NCI-H1105 treated with DMSO at 0.1 percent for 48 hours (cell line): ENCODE results near the gene APC2.
A peak's percentile ranks its signal among the peaks of the same experiment; 100 is the strongest.

ENCODE experiments used
- DNase-seq: peaks from one replicate; lab custom pipeline; 2025; lab: John Stamatoyannopoulos, UW

APC2 gene

DNA sequence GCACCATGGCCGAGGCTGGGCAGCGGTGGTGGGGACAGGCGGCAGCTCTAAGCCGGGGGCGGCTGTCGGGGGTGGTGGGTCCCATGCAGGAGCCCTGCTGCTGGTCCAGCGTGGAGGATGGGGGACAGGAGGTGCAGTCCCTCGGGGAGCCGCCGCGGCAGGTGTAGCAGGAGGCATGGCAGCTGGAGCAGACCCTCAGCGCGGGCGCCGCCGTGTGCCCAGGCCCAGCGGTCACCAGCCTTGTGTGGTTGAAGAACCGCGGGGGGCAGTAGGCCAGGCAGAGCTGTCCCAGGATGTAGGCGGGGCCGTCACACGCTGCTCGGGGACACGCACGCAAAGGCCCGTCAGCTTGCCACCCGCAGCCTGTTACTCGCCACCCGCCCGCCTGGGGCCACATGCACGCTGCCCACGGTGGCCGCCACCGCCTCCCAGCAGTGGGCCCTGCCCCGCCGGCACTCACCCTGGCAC is 32.0 kb downstream of the APC2 start:
- DNase-seq: no peak

- DNase-seq: no peak
These were observed 32.6 kb downstream of the APC2 start for GRCh38 chr19:1482361-1483130.

GRCh38 chr19:1483131-1483978 is 33.4 kb downstream of the APC2 start:
- DNase-seq: no peak

DNA sequence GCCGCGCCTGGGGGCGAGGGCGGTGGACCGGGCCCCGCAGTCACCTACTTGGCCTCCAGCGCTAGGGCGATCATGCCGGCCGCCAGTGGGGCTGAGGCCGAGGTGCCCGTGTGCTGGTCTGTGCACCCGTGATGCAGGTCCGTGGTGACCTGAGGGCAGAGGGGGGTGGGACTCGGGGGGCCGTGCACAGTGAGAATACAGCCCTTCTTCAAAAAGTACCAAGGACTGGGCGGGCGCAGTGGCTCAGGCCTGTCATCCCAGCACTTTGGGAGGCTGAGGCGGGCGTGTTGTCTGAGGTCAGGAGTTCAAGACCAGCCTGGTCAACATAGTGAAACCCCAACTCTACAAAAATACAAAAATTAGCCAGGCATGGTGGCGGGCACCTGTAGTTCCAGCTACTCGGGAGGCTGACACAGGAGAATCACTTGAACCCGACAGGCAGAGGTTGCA is 34.1 kb downstream of the APC2 start:
- no peak for DNase-seq

DNA sequence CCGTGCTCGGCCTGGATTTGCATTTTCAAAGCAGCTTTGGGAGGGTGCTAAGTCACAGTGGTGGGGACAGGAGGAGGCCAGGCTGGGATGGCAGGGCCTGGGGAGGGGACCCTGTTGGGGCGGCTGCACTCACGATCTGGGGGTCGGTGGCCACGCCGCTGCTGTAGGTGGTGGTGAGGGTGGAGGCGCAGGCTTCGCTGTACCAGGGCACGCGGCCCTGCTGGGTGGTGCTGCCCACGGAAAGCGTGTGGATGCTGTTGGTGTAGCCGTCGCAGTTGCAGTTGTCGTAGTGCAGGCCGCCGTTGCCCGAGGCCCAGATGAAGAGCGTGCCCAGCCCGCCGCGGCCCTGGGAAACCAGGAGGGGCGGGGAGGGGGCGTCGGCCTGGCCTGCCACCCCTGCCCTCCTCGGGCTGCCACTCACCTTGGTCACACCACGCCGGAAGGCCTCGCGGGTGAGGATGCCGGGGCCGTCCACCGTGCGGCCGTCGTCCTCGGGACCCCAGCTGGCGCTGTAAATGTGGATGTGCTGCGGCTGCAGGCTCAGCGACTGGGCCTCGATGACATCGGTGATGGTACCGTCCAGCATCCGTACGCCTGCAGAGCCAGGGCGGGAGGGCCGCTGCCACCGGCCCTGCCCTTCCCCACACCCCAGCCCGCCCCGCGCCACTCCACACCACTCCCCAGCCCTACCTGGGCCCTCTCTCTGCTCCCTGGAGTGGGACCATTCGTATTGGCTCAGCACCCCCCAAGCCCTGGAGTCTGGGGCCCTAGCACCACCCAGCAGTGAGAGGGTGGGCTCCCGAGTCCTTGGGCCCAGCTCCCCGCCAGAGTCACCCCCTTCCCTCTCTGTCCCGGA is 37.0 kb downstream of the APC2 start:
- DNase-seq: no peak

DNA sequence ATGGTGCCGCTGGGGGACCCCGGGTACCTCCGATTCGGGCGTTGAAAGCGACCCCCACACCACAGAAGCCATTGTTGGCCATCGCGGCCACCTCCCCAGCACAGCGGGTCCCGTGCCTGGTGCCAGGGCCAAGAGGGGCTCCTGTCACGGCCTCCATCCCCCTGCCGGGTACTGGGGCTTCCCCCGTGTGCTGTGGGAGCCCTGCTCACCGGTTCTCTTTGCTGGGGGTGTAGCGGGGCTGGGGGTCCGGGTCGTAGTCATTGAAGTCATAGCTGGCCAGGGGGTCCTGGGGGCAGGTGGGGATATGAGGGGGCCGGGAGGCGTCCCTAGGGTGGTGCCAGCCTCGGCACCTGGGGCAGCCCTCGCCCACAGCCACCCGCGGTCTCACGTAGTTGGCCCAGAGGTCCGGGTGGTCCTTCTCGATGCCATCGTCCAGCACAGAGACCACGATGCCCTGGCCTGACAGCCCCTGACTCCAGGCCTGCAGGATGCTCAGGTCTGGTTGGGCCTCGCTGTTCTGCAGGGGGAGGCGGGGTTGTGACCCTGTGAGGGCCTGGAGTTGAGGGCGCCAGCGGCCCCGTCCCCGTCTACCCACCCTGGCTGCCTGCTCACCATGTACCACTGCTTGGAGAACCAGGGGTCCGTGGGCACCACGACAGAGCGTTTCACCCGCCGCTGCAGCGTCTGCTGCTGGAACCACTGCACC is 37.8 kb downstream of the APC2 start:
- no peak for DNase-seq

- DNase-seq: no peak
These were observed 38.3 kb downstream of the APC2 start for GRCh38 chr19:1488282-1488601.

DNA sequence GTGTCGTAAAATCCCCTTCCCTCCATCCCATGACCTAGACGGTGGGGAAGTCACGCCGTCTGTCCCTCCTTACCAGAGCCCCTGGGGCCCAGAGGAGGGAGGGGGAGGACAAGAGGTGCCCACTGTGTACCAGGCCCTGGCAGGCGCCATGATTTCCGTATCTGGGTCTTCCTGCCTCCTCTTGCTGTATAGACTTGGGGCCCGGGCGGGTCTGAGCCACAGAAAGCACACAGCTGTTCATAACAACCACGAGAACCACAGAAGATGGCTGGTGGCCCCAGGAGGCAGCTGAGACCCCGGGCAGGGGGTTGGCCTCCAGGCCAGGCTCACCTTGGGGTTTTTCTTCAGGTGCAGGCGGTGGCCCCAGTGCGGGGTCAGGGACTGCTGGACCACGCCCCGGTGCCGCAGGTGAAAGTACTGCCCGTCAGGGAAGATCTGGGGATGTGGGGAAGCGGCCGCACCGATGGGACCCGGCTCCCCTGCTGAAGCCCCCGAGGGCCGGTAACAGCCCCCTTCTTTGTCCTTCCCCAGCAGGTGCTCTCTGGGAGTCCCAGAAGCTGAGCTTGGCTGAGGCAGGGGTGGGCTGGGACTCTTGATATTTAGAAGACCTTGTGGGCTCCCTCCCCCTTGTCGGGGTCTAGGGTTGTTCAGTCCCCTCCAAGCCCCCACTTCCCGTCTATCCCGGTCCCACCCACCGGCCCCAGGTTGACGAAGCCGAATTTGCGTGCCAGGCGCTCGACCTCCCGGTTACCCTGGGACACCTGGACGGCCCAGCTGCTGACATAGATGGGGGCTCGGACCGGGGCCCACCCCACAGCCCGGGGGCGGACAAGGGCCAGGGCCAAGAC is 39.8 kb downstream of the APC2 start:
- no peak for DNase-seq

DNA sequence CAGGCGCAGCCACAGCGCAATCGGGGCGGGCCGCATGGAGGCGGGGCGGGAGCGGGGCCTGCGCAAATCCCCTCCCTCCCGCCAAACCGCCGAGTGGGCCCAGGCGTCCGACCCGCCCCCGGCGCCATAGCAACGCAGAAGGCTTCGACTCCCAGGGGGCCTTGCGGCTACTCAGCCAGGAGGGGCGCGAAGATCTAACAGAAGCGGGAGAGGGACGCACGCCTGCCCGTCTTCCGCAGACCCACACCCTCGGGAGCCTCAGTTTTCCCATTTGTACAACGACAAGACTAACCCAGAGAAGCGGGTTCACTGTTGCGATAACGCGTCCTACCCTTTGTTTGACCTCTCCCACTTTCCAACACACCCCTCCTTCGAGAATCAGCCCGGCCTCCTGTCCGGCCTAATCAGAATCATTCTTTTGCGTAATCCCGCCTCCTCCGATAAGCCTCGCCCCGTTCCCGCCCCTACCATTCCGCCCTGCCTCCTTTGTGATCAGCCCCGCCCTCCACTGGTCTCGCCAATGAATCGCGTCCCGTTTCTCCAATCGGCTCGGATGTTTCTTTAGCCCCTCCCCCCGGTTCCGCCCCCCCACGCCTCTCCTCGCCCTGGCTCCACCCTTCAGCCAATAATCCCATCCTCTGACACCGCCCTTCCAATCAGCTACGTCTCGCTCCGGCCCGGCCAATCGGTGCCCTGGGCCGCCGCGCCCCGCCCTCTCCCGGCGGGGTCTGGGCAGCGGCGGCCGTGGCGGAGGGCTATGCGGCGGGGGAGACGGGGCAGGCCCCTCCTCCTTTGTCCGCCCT is 40.6 kb downstream of the APC2 start, which contains the start of gene PCSK4:
TSS of gene PCSK4 (minus strand) at position 40 of the 803 bp plus-strand sequence. CDS start at position 36, 4 bp downstream.
- peak; percentile 99 for DNase-seq

DNA sequence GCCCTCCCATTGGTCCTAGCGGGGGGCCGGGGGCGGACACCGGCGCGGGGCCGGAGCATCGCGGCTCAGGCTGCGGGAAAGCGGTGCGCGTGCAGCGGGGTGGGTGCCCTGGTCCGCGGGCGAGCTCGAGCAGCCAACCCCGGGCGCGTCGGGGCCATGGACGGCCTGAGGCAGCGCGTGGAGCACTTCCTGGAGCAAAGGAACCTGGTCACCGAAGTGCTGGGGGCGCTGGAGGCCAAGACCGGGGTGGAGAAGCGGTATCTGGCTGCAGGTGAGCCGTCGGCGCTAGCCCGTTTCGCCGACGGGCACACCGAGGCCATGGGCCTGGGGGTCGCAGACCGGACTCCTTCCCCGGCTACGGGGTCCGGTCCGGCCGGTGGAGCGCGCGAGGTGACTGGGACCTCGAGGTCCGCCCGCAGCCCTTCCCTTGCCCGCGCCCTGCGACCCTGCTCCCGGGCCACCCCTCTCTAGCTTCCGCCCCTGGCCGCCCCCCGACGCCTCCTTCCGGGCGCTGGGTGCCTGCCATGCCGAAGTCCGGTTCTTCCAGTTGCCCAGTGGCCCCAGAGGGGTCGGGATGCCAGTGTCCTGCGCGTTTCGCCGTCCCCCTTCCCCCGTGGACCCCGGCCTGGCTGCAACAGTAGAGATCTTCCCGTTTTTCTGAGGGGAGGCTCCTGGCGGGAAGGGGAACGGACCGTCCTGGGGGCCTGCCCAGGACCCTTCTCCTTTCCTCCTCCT is 41.4 kb downstream of the APC2 start, which contains the start of gene REEP6:
TSS of gene REEP6 (plus strand) at position 68 of the 735 bp plus-strand sequence. CDS start at position 157, 89 bp downstream.
- DNase-seq: no peak

- DNase-seq: no peak
These were observed 41.9 kb downstream of the APC2 start for GRCh38 chr19:1491849-1492170.

GRCh38 chr19:1492474-1493006 is 42.6 kb downstream of the APC2 start:
- no peak for DNase-seq

DNA sequence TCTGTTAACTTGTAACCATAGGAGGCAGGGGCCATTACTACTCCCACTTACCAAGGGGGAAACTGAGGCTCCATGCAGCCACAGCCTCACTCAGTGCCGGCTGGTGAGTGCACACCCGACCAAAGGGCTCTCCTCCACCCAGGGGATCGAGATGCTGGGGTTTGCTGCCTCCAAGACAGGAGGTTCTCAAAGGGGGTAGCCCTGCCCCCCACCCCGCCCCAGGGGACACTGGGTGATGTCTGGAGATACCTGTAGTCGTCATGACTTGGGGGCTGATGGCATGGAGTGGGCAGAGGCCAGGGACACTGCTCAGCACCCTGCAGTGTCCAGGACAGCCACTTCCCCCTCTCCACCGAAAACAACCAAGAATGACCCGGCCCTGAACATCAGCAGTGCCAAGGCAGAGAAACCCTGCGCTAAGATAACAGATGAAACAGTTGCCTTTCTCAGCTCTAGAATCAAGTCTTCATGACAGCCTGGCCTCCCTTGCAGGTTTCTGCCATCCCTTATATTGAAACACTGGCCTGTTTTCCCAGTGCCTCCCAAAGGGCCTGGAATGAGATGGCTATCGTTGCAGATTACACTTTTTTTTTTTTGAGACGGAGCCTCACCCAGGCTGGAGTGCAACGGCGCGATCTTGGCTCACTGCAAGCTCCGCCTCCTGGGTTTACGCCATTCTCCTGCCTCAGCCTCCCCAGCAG is 44.3 kb downstream of the APC2 start:
- DNase-seq: no peak

DNA sequence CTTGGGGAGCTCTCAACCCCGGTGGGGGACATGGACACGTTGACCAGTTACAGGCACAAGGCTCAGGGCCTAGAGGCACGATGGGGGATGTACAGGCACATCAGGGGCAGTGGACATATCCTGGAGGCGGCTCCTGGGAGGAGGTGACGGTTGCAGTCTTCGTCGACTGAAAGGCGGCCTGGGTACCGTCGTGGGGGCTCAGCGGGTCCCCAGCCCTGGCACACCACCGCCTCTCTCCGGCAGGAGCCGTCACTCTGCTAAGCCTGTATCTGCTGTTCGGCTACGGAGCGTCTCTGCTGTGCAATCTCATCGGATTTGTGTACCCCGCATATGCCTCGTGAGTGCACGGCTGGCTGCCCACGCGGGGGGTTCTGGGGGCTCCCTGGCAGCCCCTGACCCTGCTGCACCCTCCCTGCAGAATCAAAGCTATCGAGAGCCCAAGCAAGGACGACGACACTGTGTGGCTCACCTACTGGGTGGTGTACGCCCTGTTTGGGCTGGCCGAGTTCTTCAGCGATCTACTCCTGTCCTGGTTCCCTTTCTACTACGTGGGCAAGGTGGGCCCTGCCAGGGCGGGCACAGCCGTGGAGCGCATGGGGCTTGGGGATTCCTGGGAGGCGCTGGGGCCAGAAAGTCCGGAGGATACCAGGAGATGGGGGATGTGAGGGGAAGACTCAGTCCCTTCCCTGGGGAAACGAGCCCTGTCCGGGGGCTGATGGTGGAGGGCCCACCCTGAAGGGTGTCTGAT is 45.3 kb downstream of the APC2 start:
- no peak for DNase-seq

DNA sequence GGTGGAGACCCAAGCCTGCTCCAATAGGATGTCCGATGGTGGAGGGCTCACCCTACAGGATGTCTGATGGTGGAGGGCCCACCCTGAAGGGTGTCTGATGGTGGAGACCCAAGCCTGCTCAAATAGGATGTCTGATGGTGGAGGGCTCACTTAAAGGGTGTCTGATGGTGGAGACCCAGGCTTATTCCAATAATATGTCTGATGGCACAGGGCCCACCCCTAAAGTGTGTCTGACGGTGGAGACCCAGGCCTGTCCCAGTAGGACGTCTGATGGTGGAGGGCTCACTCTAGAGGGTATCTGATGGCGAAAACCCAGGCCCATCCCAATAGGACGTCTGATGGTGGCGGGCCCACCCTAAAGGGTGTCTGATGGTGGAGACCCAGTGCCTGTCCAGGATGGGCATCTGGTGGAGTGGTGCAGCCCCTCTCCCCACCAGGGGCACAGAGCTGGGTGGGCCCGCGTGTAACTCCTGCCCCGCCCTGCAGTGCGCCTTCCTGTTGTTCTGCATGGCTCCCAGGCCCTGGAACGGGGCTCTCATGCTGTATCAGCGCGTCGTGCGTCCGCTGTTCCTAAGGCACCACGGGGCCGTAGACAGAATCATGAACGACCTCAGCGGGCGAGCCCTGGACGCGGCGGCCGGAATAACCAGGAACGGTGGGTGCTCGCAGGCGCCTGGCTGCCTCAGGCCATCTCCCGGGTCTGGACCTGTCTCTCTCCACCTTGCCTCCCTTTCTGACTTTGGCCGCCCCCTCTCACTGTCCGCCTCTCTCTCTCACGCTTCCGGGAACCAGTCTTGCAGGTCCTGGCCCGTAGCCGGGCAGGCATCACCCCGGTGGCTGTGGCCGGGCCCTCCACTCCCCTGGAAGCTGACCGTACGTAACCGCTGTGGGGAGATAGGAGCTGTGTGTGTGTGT is 46.1 kb downstream of the APC2 start:
- DNase-seq: no peak
